ENCODE data around the gene STX3.

Gene STX3

GRCh38 chr11:59766542-59767224 is 11.5 kb downstream of the STX3 start:
- Histone ChIP-seq H3K36me3 (ENCODE audit: insufficient read depth, low read length) (no peaks in the 10 kb centered on the region), H3K4me3 (ENCODE audit: low read length, poor library complexity, severe bottlenecking) (peak overlapping the region; percentile 53), H3F3A (ENCODE audit: low read depth) (peaks cover 6% of the 10 kb centered on the region; the same call in 1 of the 2 replicates), H4K20me1 (ENCODE audit: insufficient read depth, low read length, poor library complexity, severe bottlenecking) (no peaks in the 10 kb centered on the region), H3K27me3 (ENCODE audit: insufficient read depth, low read length, poor library complexity, severe bottlenecking) (no peaks in the 10 kb centered on the region), H3K9me3 (ENCODE audit: insufficient read depth, low read depth, low read length) (no peaks in the 10 kb centered on the region), H2AFZ (ENCODE audit: low read length) (no peak overlapping the region), H3K9ac (ENCODE audit: low read depth, low read length, poor library complexity, severe bottlenecking) (no peak overlapping the region), H3K79me2 (ENCODE audit: insufficient read depth, low read length) (no peaks in the 10 kb centered on the region), H3K4me1 (ENCODE audit: insufficient read depth, low read length, poor library complexity, severe bottlenecking) (peaks cover 36% of the 10 kb centered on the region), H3K4me2 (ENCODE audit: low read depth, low read length, poor library complexity, severe bottlenecking) (peak overlapping the region; percentile 66), H3K9me2 (replicated peaks; ENCODE audit: low read depth, low read length) (no peaks in the 10 kb centered on the region)
- 0 out of 2 replicates have a peak, but pooled peaks have one; percentile 17 for TF ChIP-seq CTCF (conservative IDR thresholded peaks at IDR 0.05; ENCODE audit: low read length)
- TF ChIP-seq EZH2phosphoT487 (IDR thresholded peaks at IDR 0.05; ENCODE audit: borderline replicate concordance): no peak

GRCh38 chr11:59767225-59767611 is 12.0 kb downstream of the STX3 start:
- no peaks in the 10 kb centered on the region for H3K36me3 ChIP-seq (ENCODE audit: insufficient read depth, low read length)
- no peaks in the 10 kb centered on the region for H3K27me3 ChIP-seq (ENCODE audit: insufficient read depth, low read length, poor library complexity, severe bottlenecking)
- no peaks in the 10 kb centered on the region for H3K9me2 ChIP-seq (replicated peaks; ENCODE audit: low read depth, low read length)
- no peak overlapping the region for H2AFZ ChIP-seq (ENCODE audit: low read length)
- peak overlapping the region; percentile 53 for H3K4me3 ChIP-seq (ENCODE audit: low read length, poor library complexity, severe bottlenecking)
- H3K4me1 ChIP-seq (ENCODE audit: insufficient read depth, low read length, poor library complexity, severe bottlenecking): peaks cover 41% of the 10 kb centered on the region
- no peaks in the 10 kb centered on the region for H4K20me1 ChIP-seq (ENCODE audit: insufficient read depth, low read length, poor library complexity, severe bottlenecking)
- no peaks in the 10 kb centered on the region for H3K9me3 ChIP-seq (ENCODE audit: insufficient read depth, low read depth, low read length)
- peak; percentile 69 for TF ChIP-seq EZH2phosphoT487 (IDR thresholded peaks at IDR 0.05; ENCODE audit: borderline replicate concordance)
- no peak for TF ChIP-seq CTCF (conservative IDR thresholded peaks at IDR 0.05; ENCODE audit: low read length)
- H3K79me2 ChIP-seq (ENCODE audit: insufficient read depth, low read length): no peaks in the 10 kb centered on the region
- no peak overlapping the region for H3K9ac ChIP-seq (ENCODE audit: low read depth, low read length, poor library complexity, severe bottlenecking)
- peaks cover 6% of the 10 kb centered on the region; the same call in 1 of the 2 replicates for H3F3A ChIP-seq (ENCODE audit: low read depth)
- peak overlapping the region; percentile 66 for H3K4me2 ChIP-seq (ENCODE audit: low read depth, low read length, poor library complexity, severe bottlenecking)

- Histone ChIP-seq H2AFZ (ENCODE audit: low read length) (no peak overlapping the region), H4K20me1 (ENCODE audit: insufficient read depth, low read length, poor library complexity, severe bottlenecking) (no peaks in the 10 kb centered on the region), H3K4me2 (ENCODE audit: low read depth, low read length, poor library complexity, severe bottlenecking) (no peak overlapping the region), H3F3A (ENCODE audit: low read depth) (peaks cover 6% of the 10 kb centered on the region; the same call in 1 of the 2 replicates), H3K9me2 (replicated peaks; ENCODE audit: low read depth, low read length) (no peaks in the 10 kb centered on the region), H3K79me2 (ENCODE audit: insufficient read depth, low read length) (no peaks in the 10 kb centered on the region), H3K4me3 (ENCODE audit: low read length, poor library complexity, severe bottlenecking) (no peak overlapping the region), H3K9ac (ENCODE audit: low read depth, low read length, poor library complexity, severe bottlenecking) (no peak overlapping the region), H3K4me1 (ENCODE audit: insufficient read depth, low read length, poor library complexity, severe bottlenecking) (peaks cover 51% of the 10 kb centered on the region), H3K36me3 (ENCODE audit: insufficient read depth, low read length) (peaks cover 3% of the 10 kb centered on the region; the same call in 1 of the 2 replicates), H3K9me3 (ENCODE audit: insufficient read depth, low read depth, low read length) (no peaks in the 10 kb centered on the region), H3K27me3 (ENCODE audit: insufficient read depth, low read length, poor library complexity, severe bottlenecking) (no peaks in the 10 kb centered on the region)
- TF ChIP-seq EZH2phosphoT487 (IDR thresholded peaks at IDR 0.05; ENCODE audit: borderline replicate concordance) (no peak), CTCF (conservative IDR thresholded peaks at IDR 0.05; ENCODE audit: low read length) (no peak)
These were observed 13.9 kb downstream of the STX3 start for GRCh38 chr11:59769111-59769510.
